HepG2 (cell line): Measurements from ENCODE around the gene IQCM. TPM values are rescaled to one million over a fixed set of nuclear protein-coding genes. Genes with fewer than 3 reads are reported as not detected.

Source experiments
- ATAC-seq: fragments of 200-7000 bp; cut with Tn5 transposase; 3 replicates; pipeline ENCODE4 v1.9.1; 2020; ENCODE audit warnings: mild to moderate bottlenecking, moderate library complexity
- BruUV-seq: library from RNA; stranded (reverse); fragments of 400-500 nt; replicated peaks from 2 replicates; lab custom pipeline; 2021; lab: Mats Ljungman, UMichigan
- CTCF ChIA-PET: fragments of 300-600 bp; formaldehyde crosslinking; extraction: SDS; loops from one replicate; lab custom pipeline; 2021; ENCODE audit warnings: low total read pairs, inconsistent platforms, low intra/inter-chr PET ratio; lab: Yijun Ruan, JAX
- POLR2A ChIA-PET: fragments of 350-600 bp; sonication (Branson Sonifier 250); formaldehyde crosslinking; loops from one replicate; lab custom pipeline; 2020; ENCODE audit warnings: antibody characterized with exemption, inconsistent platforms; lab: Yijun Ruan, JAX
- DNase-seq: peaks from one replicate; pipeline ENCODE4 v3.0.0-alpha.2; 2015; ENCODE audit warnings: low spot score
- FAIRE-seq: peaks from 3 replicates; lab custom pipeline; 2011; peaks lifted over from hg19 to GRCh38; lab: Jason Lieb, UNC
- H2AFZ ChIP-seq: one replicate; pipeline ENCODE4 v1.6.1; 2011; ENCODE audit warnings: low read length, inconsistent platforms
- H3K27ac ChIP-seq: fragments of 300-600 bp; 3 replicates; pipeline ENCODE4 v1.8.0; 2011; ENCODE audit warnings: mixed run types, mild to moderate bottlenecking, mixed read lengths, low read length, inconsistent platforms; ENCODE audit not compliant: insufficient read depth; ENCODE audit errors: extremely low read length
- H3K27me3 ChIP-seq, 2 experiments: fragments of 200-600 bp in 1 of 2; 2 replicates in 1 of 2; 3 replicates in 1 of 2; pipeline versions ENCODE4 v1.6.0 to v1.8.0; 2011; ENCODE audit warnings: low read length in 2 of 2, mild to moderate bottlenecking in 2 of 2, moderate library complexity in 2 of 2, inconsistent platforms in 1 of 2; ENCODE audit not compliant: insufficient read depth in 2 of 2, control insufficient read depth in 1 of 2
- H3K36me3 ChIP-seq, 2 experiments: fragments of 200-600 bp in 1 of 2; replicated peaks in 1 of 2; 2 replicates in 1 of 2; 3 replicates in 1 of 2; pipeline versions ENCODE4 v1.5.1 to v1.8.0; 2011; ENCODE audit warnings: low read length in 2 of 2, inconsistent platforms in 1 of 2; ENCODE audit not compliant: insufficient read depth in 2 of 2, control insufficient read depth in 1 of 2
- H3K4me1 ChIP-seq: 2 replicates; pipeline ENCODE4 v1.5.1; 2012; ENCODE audit warnings: low read length, inconsistent platforms; ENCODE audit not compliant: insufficient read depth
- H3K4me2 ChIP-seq: 2 replicates; pipeline ENCODE4 v1.6.0; 2011; ENCODE audit warnings: low read depth, low read length, inconsistent platforms
- H3K4me3 ChIP-seq, 3 experiments: fragments of 200-600 bp in 1 of 3; sonication (generic), shearing (Covaris generic) in 1 of 3; replicated peaks in 1 of 3; 2 replicates each; pipeline ENCODE4 v1.5.1; 2011 to 2016; ENCODE audit warnings: low read length in 3 of 3, inconsistent platforms in 2 of 3, low read depth in 2 of 3, mild to moderate bottlenecking in 2 of 3, control low read depth in 1 of 3, mixed read lengths in 1 of 3; ENCODE audit not compliant: insufficient read depth in 1 of 3
- H3K79me2 ChIP-seq: one replicate; pipeline ENCODE4 v1.6.1; 2011; ENCODE audit warnings: low read length, inconsistent platforms; ENCODE audit not compliant: insufficient read depth
- H3K9ac ChIP-seq: 2 replicates; pipeline ENCODE4 v1.6.0; 2011; ENCODE audit warnings: mild to moderate bottlenecking, low read depth, low read length, inconsistent platforms; ENCODE audit not compliant: insufficient read depth
- H3K9me3 ChIP-seq: 2 replicates; pipeline ENCODE4 v1.5.1; 2012; ENCODE audit warnings: mild to moderate bottlenecking, low read length
- H4K20me1 ChIP-seq: 2 replicates; pipeline ENCODE4 v1.6.0; 2011; ENCODE audit warnings: inconsistent platforms, mild to moderate bottlenecking, low read length, moderate library complexity; ENCODE audit not compliant: insufficient read depth
- BCL6 ChIP-seq: IDR thresholded peaks from 2 replicates; pipeline ENCODE4 v1.6.1; 2016; ENCODE audit warnings: missing genetic modification reagents, missing compliant biosample characterization
- HNRNPLL ChIP-seq: fragments of 200-400 bp; formaldehyde crosslinking; IDR thresholded peaks from 2 replicates; pipeline ENCODE4 v1.6.1; 2017; ENCODE audit warnings: mild to moderate bottlenecking, low read depth, low read length; ENCODE audit not compliant: poor library complexity, severe bottlenecking
- IRX3 ChIP-seq: sonication (generic); formaldehyde crosslinking; IDR thresholded peaks from 2 replicates; pipeline ENCODE4 v1.8.1; 2023; ENCODE audit warnings: mild to moderate bottlenecking, low read depth, missing genetic modification reagents, borderline replicate concordance
- ISX ChIP-seq: sonication (generic); formaldehyde crosslinking; conservative IDR thresholded peaks from 2 replicates; pipeline ENCODE4 v1.5.0; 2020; ENCODE audit warnings: missing genetic modification reagents
- KDM2A ChIP-seq: sonication (generic); formaldehyde crosslinking; IDR thresholded peaks from 2 replicates; pipeline ENCODE4 v1.4.0; 2020; ENCODE audit warnings: low read depth, missing genetic modification reagents, borderline replicate concordance
- MBD4 ChIP-seq: IDR thresholded peaks from 2 replicates; pipeline ENCODE4 v1.6.1; 2012; ENCODE audit warnings: low read length, inconsistent platforms, borderline replicate concordance
- PAWR ChIP-seq: sonication (generic); formaldehyde crosslinking; IDR thresholded peaks from 2 replicates; pipeline ENCODE4 v1.4.0; 2020; ENCODE audit warnings: missing genetic modification reagents, mild to moderate bottlenecking, borderline replicate concordance
- RNF2 ChIP-seq: fragments of 450-650 bp; conservative IDR thresholded peaks from 2 replicates; pipeline ENCODE4 v1.6.1; 2016; ENCODE audit warnings: low read depth
- SKI ChIP-seq: fragments of 450-650 bp; IDR thresholded peaks from one replicate; pipeline ENCODE4 v1.6.1; 2018; ENCODE audit warnings: mild to moderate bottlenecking; ENCODE audit not compliant: partially characterized antibody
- XRCC5 ChIP-seq: fragments of 200-400 bp; formaldehyde crosslinking; optimal IDR thresholded peaks from 2 replicates; pipeline ENCODE3; 2017; ENCODE audit warnings: mild to moderate bottlenecking, low read length
- ZNF264 ChIP-seq: sonication (generic); formaldehyde crosslinking; IDR thresholded peaks from 2 replicates; pipeline ENCODE4 v1.4.0; 2020; ENCODE audit warnings: missing genetic modification reagents
- ZNF337 ChIP-seq: sonication (generic); formaldehyde crosslinking; IDR thresholded peaks from 2 replicates; pipeline ENCODE4 v1.5.1; 2020; ENCODE audit warnings: missing genetic modification reagents, low read depth, mild to moderate bottlenecking, borderline replicate concordance
- ZNF878 ChIP-seq: sonication (generic); formaldehyde crosslinking; IDR thresholded peaks from 2 replicates; pipeline ENCODE4 v1.8.1; 2023; ENCODE audit warnings: mild to moderate bottlenecking, missing genetic modification reagents, moderate library complexity
- WGBS: methylation state at CpG from one replicate; pipeline ENCODE4 v1.1.6; 2017; ENCODE audit warnings: low lambda C conversion rate; 5-methylcytosine and 5-hydroxymethylcytosine counted together
- in situ Hi-C: cut with HindIII; loops from 2 replicates; pipeline ENCODE4 v1.10.0; 2017; ENCODE audit warnings: low pct_unique_long_range_greater_than_20kb; ENCODE audit not compliant: extremely low pct_ligation_motif_present
- intact Hi-C: fragments of 100-400 bp; cut with micrococcal nuclease; formaldehyde crosslinking; loops from one replicate; pipeline ENCODE4 v1.10.0; 2022; ENCODE audit not compliant: unreplicated experiment
- polyA plus RNA-seq, 8 experiments: library from polyadenylated mRNA; depleted of rRNA in 3 of 8; stranded (reverse) in 7 of 8; unstranded in 1 of 8; fragments of >200 nt; fragmentation: Illumina TruSeq in 4 of 8; extraction: Trizol in 4 of 8; gene quantifications; 2 replicates each; pipeline versions ENCODE4 v1.2.1 to v1.2.3, GENCODE V29; 2011 to 2016; ENCODE audit warnings: low read depth in 4 of 8, missing spikeins in 1 of 8, mixed read lengths in 1 of 8; ENCODE audit not compliant: insufficient read depth in 1 of 8
- total RNA-seq, 5 experiments: library from RNA; depleted of rRNA; stranded (reverse); fragments of >200 nt; fragmentation: Illumina TruSeq; extraction: Trizol; gene quantifications; 2 replicates each; pipeline ENCODE4 v1.2.3, GENCODE V29; 2016; ENCODE audit warnings: low read depth in 1 of 5
- TF ChIP-seq, protein P1 (sequence below): sonication (generic); formaldehyde crosslinking; IDR thresholded peaks from 2 replicates; pipeline ENCODE4 v1.4.0; 2020; ENCODE audit warnings: missing genetic modification reagents; ENCODE audit errors: not compliant biosample characterization

The IQCM gene
- total and polyA plus RNA-seq, 2 of the 13 experiments (the other 11 are each of a cell fraction or from before 2014, with no cell fraction given): not detected

DNA sequence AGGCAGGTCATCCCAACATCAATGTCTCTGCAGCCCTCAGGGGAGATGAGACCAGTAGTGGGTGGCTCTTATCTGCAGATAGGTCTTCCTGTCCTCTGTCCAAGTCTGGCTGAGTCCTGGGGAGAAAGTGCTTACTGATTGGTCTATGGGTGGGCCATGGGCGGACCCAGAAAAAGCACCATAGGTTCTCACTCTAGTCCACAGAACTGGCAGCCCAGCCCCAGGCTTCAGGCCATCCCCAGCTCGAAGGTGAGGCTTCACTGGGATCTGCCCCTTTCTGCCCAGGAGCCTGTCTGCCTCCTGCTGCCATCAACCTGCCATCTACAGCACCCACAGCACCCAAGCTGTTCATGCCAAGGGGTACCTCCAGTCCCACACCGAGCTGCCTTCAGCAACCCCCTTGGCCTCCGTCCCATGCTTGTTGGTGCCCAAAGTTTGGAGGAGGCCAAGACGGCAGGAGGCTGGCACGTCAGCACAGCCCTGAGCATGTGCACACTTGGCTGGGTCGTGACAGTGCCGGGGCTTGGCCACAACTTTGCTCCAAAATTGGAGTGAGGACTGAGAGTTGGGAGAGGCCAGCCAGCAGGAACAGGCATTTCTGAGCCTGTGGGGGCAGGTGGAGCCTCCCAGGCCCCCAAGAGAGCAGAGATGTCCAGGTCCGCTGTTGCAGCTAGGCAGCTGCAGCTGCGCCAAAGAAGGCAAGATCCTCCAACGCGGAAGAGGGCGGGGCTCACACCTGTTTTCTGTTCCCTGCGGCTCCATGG lies 99.6 kb downstream of the IQCM start:
- ATAC-seq: no peak
- no peak for DNase-seq
- Histone ChIP-seq H3K4me3 (no peak overlapping the region), H3K27me3 (no peaks in the 10 kb centered on the region), H2AFZ (no peak overlapping the region), H4K20me1 (no peaks in the 10 kb centered on the region), H3K79me2 (no peaks in the 10 kb centered on the region), H3K36me3 (no peaks in the 10 kb centered on the region), H3K27ac (no peak overlapping the region), H3K4me2 (no peak overlapping the region), H3K9me3 (peaks cover 15% of the 10 kb centered on the region), H3K9ac (no peak overlapping the region), H3K4me1 (no peaks in the 10 kb centered on the region)
- WGBS: 43% methylated on average over 9 of the region's 14 CpGs
- no peak for FAIRE-seq
- BruUV-seq: no TSS peak
- CTCF ChIA-PET: no interaction called here
- POLR2A ChIA-PET: no interaction called here
- intact Hi-C loops: no loop called here
- in situ Hi-C loops: no loop called here
- no peak for TF ChIP-seq HNRNPLL
- TF ChIP-seq ISX (CRISPR knock-in tag): no peak
- no peak for TF ChIP-seq RNF2
- no peak for TF ChIP-seq ZNF264 (CRISPR knock-in tag)
- TF ChIP-seq MBD4: no peak
- TF ChIP-seq PAWR: no peak
- TF ChIP-seq XRCC5: no peak
- no peak for TF ChIP-seq SKI
- TF ChIP-seq, protein P1, sequence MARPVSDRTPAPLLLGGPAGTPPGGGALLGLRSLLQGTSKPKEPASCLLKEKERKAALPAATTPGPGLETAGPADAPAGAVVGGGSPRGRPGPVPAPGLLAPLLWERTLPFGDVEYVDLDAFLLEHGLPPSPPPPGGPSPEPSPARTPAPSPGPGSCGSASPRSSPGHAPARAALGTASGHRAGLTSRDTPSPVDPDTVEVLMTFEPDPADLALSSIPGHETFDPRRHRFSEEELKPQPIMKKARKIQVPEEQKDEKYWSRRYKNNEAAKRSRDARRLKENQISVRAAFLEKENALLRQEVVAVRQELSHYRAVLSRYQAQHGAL (CRISPR knock-in tag): no peak
- TF ChIP-seq KDM2A: no peak
- TF ChIP-seq IRX3 (CRISPR knock-in tag): no peak
- no peak for TF ChIP-seq ZNF878 (CRISPR knock-in tag)
- TF ChIP-seq BCL6 (CRISPR knock-in tag): no peak
- TF ChIP-seq ZNF337 (CRISPR knock-in tag): no peak
